Activated T-cell treated with anti-CD3 and anti-CD28 coated beads, Interleukin-2, amount 50 U/mL, for 24 hours (primary cell): ENCODE results near the gene PTP4A1.

Experiments
- DNase-seq: peaks from one replicate; pipeline ENCODE4 v3.0.0-alpha.2; 2020
- H3K27ac Mint-ChIP-seq: 2 replicates; pipeline ENCODE4 v1.8.0; 2020; ENCODE audit warnings: mild to moderate bottlenecking, mixed read lengths
- H3K27me3 Mint-ChIP-seq: 2 replicates; pipeline ENCODE4 v1.8.0; 2020; ENCODE audit warnings: mixed read lengths
- H3K36me3 Mint-ChIP-seq: 2 replicates; pipeline ENCODE4 v1.8.0; 2020; ENCODE audit warnings: low read depth, mixed read lengths
- H3K4me1 Mint-ChIP-seq: 2 replicates; pipeline ENCODE4 v1.8.0; 2020; ENCODE audit warnings: low read depth, mixed read lengths
- H3K4me3 Mint-ChIP-seq: 2 replicates; pipeline ENCODE4 v1.8.0; 2020; ENCODE audit warnings: mild to moderate bottlenecking, moderate library complexity, mixed read lengths
- H3K9me3 Mint-ChIP-seq: 2 replicates; pipeline ENCODE4 v1.8.0; 2020; ENCODE audit warnings: mixed read lengths

PTP4A1 gene

GRCh38 chr6:63543001-63543400, 29.3 kb upstream of the PTP4A1 start:
- Mint-ChIP-seq H3K27ac (no peak overlapping the region), H3K4me3 (no peak overlapping the region), H3K9me3 (no peaks in the 10 kb centered on the region), H3K4me1 (peaks cover 1% of the 10 kb centered on the region), H3K36me3 (no peaks in the 10 kb centered on the region), H3K27me3 (peaks cover 42% of the 10 kb centered on the region)
- DNase-seq = no peak

- H3K9me3 Mint-ChIP-seq = no peaks in the 10 kb centered on the region
- H3K27me3 Mint-ChIP-seq = peaks cover 44% of the 10 kb centered on the region
- H3K4me3 Mint-ChIP-seq = no peak overlapping the region
Observed at GRCh38 chr6:63543982-63544381, 28.3 kb upstream of the PTP4A1 start.

GRCh38 chr6:63546236-63546635, 26.0 kb upstream of the PTP4A1 start:
- Mint-ChIP-seq H3K4me3 (no peak overlapping the region), H3K27me3 (peaks cover 34% of the 10 kb centered on the region), H3K27ac (no peak overlapping the region), H3K4me1 (peaks cover 1% of the 10 kb centered on the region), H3K9me3 (no peaks in the 10 kb centered on the region), H3K36me3 (no peaks in the 10 kb centered on the region)
- DNase-seq = no peak

More at GRCh38 chr6:63543982-63544381, 28.3 kb upstream of the PTP4A1 start:
- Mint-ChIP-seq H3K4me1 (peaks cover 1% of the 10 kb centered on the region), H3K27ac (no peak overlapping the region), H3K36me3 (no peaks in the 10 kb centered on the region)
- no peak for DNase-seq

GRCh38 chr6:63546697-63547096, 25.6 kb upstream of the PTP4A1 start:
- Mint-ChIP-seq H3K27ac (no peak overlapping the region), H3K4me3 (no peak overlapping the region), H3K36me3 (no peaks in the 10 kb centered on the region), H3K4me1 (peaks cover 1% of the 10 kb centered on the region), H3K27me3 (peaks cover 31% of the 10 kb centered on the region), H3K9me3 (no peaks in the 10 kb centered on the region)
- DNase-seq = no peak

DNA sequence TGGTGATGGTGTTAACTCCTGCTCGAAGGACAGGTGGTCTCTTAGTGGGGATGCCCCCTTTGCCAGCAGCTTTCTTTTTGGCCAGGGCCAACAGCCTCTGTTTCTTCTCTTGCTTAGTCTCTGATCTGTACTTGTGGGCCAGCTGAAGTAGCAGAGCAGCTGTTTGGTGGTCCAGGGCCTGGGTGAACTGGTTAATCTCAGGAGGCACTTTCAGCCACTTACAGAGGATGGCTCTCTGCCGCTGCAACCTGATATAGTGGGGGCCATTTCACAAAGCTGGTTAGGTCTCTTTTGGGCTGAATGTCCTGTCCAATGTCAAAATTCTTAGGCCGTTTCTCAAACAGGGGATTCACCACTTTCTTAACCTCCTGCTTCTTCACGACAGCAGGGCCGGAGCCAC, 23.2 kb upstream of the PTP4A1 start:
- no peak for DNase-seq
- peaks cover 24% of the 10 kb centered on the region for H3K27me3 Mint-ChIP-seq
- H3K4me1 Mint-ChIP-seq = no peaks in the 10 kb centered on the region
- H3K9me3 Mint-ChIP-seq = no peaks in the 10 kb centered on the region
- H3K36me3 Mint-ChIP-seq = no peaks in the 10 kb centered on the region
- no peak overlapping the region for H3K27ac Mint-ChIP-seq
- H3K4me3 Mint-ChIP-seq = no peak overlapping the region

- Mint-ChIP-seq H3K27ac (no peak overlapping the region), H3K4me1 (no peaks in the 10 kb centered on the region), H3K9me3 (no peaks in the 10 kb centered on the region), H3K4me3 (no peak overlapping the region), H3K27me3 (peaks cover 20% of the 10 kb centered on the region), H3K36me3 (no peaks in the 10 kb centered on the region)
- DNase-seq = no peak
Observed at GRCh38 chr6:63553208-63553607, 19.1 kb upstream of the PTP4A1 start.

GRCh38 chr6:63553900-63554299, 18.4 kb upstream of the PTP4A1 start:
- Mint-ChIP-seq H3K9me3 (no peaks in the 10 kb centered on the region), H3K4me1 (no peaks in the 10 kb centered on the region), H3K27me3 (peaks cover 21% of the 10 kb centered on the region), H3K4me3 (no peak overlapping the region), H3K27ac (no peak overlapping the region), H3K36me3 (no peaks in the 10 kb centered on the region)
- no peak for DNase-seq

DNA sequence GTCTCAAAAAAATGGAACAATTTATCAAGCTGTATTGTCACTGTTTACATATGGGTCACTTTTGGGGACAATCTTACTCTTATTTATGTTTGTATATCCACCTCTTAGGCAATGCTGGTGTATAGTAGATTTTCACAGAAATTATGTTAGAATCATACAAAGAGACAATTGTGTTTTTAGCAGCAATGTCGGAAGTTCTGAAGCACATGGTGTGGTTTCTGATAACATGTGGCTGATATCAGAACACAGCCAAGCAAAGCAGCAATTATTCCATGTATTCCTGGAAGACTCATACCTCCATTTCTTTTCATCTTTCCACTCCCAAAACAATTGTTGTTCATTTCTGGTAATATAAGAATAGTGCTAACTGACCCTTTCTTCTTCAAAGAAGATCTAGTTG, 17.5 kb upstream of the PTP4A1 start:
- no peak for DNase-seq
- Mint-ChIP-seq H3K27me3 (peaks cover 23% of the 10 kb centered on the region), H3K4me1 (no peaks in the 10 kb centered on the region), H3K9me3 (no peaks in the 10 kb centered on the region), H3K36me3 (no peaks in the 10 kb centered on the region), H3K4me3 (no peak overlapping the region), H3K27ac (no peak overlapping the region)

DNA sequence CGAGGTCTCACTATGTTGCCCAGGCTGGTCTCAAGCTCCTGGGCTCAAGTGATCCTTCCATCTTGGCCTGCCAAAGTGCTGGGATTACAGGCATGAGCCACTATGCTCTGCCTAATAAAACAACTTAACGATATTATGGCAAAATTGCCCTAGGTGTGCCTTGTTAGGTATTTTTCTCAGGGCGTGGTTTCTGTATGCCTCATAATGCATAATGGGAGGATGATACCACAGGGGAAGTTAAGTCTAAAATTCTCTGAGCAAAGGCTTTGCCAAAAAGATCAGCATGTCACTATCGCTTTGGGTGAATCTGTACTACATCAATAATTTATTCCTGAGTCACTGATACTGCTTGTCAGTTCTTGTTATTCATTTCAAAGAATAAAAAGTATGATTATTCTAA, 15.9 kb upstream of the PTP4A1 start:
- Mint-ChIP-seq H3K4me3 (no peak overlapping the region), H3K27ac (no peak overlapping the region), H3K27me3 (peaks cover 24% of the 10 kb centered on the region), H3K4me1 (no peaks in the 10 kb centered on the region), H3K9me3 (no peaks in the 10 kb centered on the region), H3K36me3 (no peaks in the 10 kb centered on the region)
- no peak for DNase-seq

DNA sequence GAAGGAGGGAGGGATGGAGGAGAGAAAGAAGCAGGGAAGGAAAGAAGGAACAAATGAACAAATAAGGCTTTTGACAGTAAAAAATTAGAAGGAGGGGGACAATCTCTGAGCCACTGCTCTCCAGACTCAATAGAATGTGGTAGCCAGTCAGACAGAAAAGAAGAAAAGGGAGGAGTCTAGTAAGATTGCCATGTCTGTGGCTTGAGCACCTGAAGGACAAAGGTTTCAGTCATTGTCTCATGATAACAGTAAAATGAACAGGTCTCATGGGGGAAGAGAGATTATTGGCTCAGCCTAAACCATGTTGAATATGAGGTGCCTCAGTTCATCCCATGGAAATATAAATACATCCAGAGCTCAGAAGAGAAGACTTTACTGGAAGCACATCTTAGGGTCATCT, 14.0 kb upstream of the PTP4A1 start:
- Mint-ChIP-seq H3K27ac (no peak overlapping the region), H3K4me1 (no peaks in the 10 kb centered on the region), H3K27me3 (peaks cover 20% of the 10 kb centered on the region), H3K4me3 (no peak overlapping the region), H3K36me3 (no peaks in the 10 kb centered on the region), H3K9me3 (no peaks in the 10 kb centered on the region)
- DNase-seq = no peak

DNA sequence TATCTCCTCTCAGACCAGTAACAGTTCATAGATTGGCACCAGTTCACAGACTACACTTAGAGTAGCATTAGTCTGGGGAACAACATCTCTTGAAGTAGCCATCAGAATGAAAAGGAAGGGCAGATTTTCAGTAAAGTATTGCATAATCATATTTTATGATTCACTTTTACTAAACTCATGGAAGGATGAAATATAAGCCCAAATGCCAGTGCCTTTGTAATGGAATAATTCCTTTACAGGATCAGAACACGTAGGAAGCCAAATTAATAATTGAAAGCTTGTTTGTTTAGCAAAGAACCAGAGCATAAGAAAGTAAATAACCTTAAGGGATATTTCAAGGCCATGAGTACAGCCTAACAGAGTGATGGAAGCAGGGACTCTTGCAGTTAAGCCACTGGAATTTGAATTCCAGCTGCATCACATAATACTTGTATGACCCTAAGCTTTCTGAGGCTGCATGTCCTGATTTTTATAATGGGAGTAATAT, 11.4 kb upstream of the PTP4A1 start:
- Mint-ChIP-seq H3K27me3 (peaks cover 15% of the 10 kb centered on the region), H3K4me1 (no peaks in the 10 kb centered on the region), H3K9me3 (no peaks in the 10 kb centered on the region), H3K27ac (no peak overlapping the region), H3K36me3 (no peaks in the 10 kb centered on the region), H3K4me3 (no peak overlapping the region)
- DNase-seq = no peak

- H3K4me3 Mint-ChIP-seq = no peak overlapping the region
- H3K27me3 Mint-ChIP-seq = peaks cover 18% of the 10 kb centered on the region
- H3K9me3 Mint-ChIP-seq = no peaks in the 10 kb centered on the region
- no peak for DNase-seq
- H3K36me3 Mint-ChIP-seq = no peaks in the 10 kb centered on the region
- H3K4me1 Mint-ChIP-seq = no peaks in the 10 kb centered on the region
- no peak overlapping the region for H3K27ac Mint-ChIP-seq
Observed at GRCh38 chr6:63561288-63561687, 11.0 kb upstream of the PTP4A1 start.

DNA sequence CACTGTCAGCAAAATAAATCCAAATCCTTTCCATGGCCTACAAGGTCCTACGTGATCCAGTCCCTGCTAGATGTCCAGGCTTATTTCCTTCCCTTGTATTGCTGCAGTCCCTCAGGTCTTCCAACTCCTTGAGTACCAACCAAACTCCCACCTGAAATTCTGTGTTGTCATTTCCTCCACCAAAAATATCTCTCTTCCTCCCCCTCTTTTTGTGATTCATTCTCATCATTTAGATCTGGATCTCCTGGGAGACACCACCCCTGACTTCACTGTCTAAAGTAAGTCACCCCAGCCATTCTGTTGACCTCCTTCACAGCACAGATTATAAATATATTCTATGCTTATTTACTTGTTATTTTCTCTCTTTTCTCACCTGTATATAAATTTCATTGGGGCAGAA, 9.0 kb upstream of the PTP4A1 start:
- no peaks in the 10 kb centered on the region for H3K36me3 Mint-ChIP-seq
- no peaks in the 10 kb centered on the region for H3K4me1 Mint-ChIP-seq
- peaks cover 12% of the 10 kb centered on the region for H3K27me3 Mint-ChIP-seq
- H3K27ac Mint-ChIP-seq = no peak overlapping the region
- no peak for DNase-seq
- no peaks in the 10 kb centered on the region for H3K9me3 Mint-ChIP-seq
- H3K4me3 Mint-ChIP-seq = no peak overlapping the region

DNA sequence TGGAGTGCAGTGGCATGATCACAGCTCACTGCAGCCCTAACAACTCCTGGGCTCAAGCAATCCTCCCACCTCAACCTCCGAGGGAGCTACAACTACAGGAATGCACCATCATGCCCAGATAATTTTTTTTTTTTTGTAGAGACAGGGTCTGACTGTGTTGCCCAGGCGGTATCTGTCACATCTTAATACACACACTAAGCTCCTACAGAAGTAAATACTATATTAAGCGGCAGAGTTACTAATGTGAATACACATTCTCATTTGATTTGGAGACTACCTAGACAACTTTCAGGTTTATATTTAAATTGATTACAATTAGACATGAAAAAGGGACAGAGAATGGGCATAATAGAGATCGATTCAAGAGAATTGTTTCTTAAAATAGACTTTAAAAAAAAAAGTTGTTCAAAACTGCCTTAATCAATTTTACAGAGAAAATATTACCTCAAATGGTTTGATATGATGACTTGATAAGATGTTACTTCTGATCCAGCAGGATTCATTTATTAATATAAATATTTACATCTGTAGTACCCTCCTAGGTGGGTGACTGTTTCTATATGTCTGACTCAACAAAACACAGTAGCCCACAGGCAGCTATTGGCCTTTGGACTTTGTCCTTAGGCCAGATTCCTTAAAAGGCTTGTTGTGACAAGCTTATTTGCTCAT, 7.1 kb upstream of the PTP4A1 start:
- no peaks in the 10 kb centered on the region for H3K4me1 Mint-ChIP-seq
- no peaks in the 10 kb centered on the region for H3K36me3 Mint-ChIP-seq
- no peak for DNase-seq
- H3K9me3 Mint-ChIP-seq = no peaks in the 10 kb centered on the region
- peaks cover 8% of the 10 kb centered on the region for H3K27me3 Mint-ChIP-seq
- no peak overlapping the region for H3K27ac Mint-ChIP-seq
- no peak overlapping the region for H3K4me3 Mint-ChIP-seq

GRCh38 chr6:63565727-63566596, 6.3 kb upstream of the PTP4A1 start:
- Mint-ChIP-seq H3K4me1 (no peaks in the 10 kb centered on the region), H3K4me3 (no peak overlapping the region)

More at GRCh38 chr6:63565727-63566596, 6.3 kb upstream of the PTP4A1 start:
- no peak for DNase-seq
- no peaks in the 10 kb centered on the region for H3K9me3 Mint-ChIP-seq
- peaks cover 8% of the 10 kb centered on the region for H3K27me3 Mint-ChIP-seq
- H3K36me3 Mint-ChIP-seq = no peaks in the 10 kb centered on the region
- no peak overlapping the region for H3K27ac Mint-ChIP-seq
